HEK293 (cell line): ENCODE results near the gene TYROBP.

Source experiments
- CTCF ChIA-PET: fragments of 350-600 bp; formaldehyde crosslinking; extraction: SDS; loops from one replicate; lab custom pipeline; 2021; ENCODE audit warnings: antibody characterized with exemption; lab: Yijun Ruan, JAX
- POLR2A ChIA-PET: fragments of 300-600 bp; formaldehyde crosslinking; extraction: SDS; loops from one replicate; lab custom pipeline; 2020; ENCODE audit warnings: antibody characterized with exemption, inconsistent platforms; lab: Yijun Ruan, JAX
- H3K27ac ChIP-seq: fragments of 200-500 bp; sonication (Bioruptor generic); 2 replicates; pipeline ENCODE4 v1.5.1; 2014; ENCODE audit warnings: low read depth, low read length, control low read depth, inconsistent platforms; ENCODE audit errors: extremely low read depth
- H3K36me3 ChIP-seq, 2 experiments: fragments of 200-500 bp in 1 of 2; sonication (Bioruptor generic) in 1 of 2; 1 replicate in 1 of 2; 2 replicates in 1 of 2; pipeline ENCODE4 v1.5.1; 2014 to 2017; ENCODE audit warnings: inconsistent platforms in 2 of 2, low read length in 2 of 2; ENCODE audit not compliant: control insufficient read depth in 2 of 2, insufficient read depth in 1 of 2
- H3K4me1 ChIP-seq: fragments of 200-500 bp; sonication (Bioruptor generic); 2 replicates; pipeline ENCODE4 v1.5.1; 2014; ENCODE audit warnings: mild to moderate bottlenecking, low read length, inconsistent platforms; ENCODE audit not compliant: control insufficient read depth, insufficient read depth
- H3K4me3 ChIP-seq: 2 replicates; pipeline ENCODE4 v1.5.1; 2011; ENCODE audit warnings: low read depth, mild to moderate bottlenecking, control low read depth, low read length, moderate library complexity
- H3K9me3 ChIP-seq: fragments of 200-500 bp; sonication (Bioruptor generic); 2 replicates; pipeline ENCODE4 v1.5.1; 2014; ENCODE audit warnings: low read depth, low read length, inconsistent platforms; ENCODE audit not compliant: control insufficient read depth, insufficient read depth
- CTCF ChIP-seq: fragments of 450-650 bp; formaldehyde crosslinking; IDR thresholded peaks from 2 replicates; pipeline ENCODE4 v1.5.1; 2016; ENCODE audit warnings: missing biosample characterization, missing genetic modification characterization
- MEIS1 ChIP-seq: sonication (generic); formaldehyde crosslinking; IDR thresholded peaks from 2 replicates; pipeline ENCODE4 v1.8.1; 2022; ENCODE audit warnings: missing genetic modification reagents, mild to moderate bottlenecking, borderline replicate concordance
- MYNN ChIP-seq: fragments of 450-650 bp; formaldehyde crosslinking; IDR thresholded peaks from 2 replicates; pipeline ENCODE4 v1.5.1; 2016; ENCODE audit warnings: missing biosample characterization, missing genetic modification characterization, borderline replicate concordance
- ZBTB17 ChIP-seq: fragments of 450-650 bp; formaldehyde crosslinking; IDR thresholded peaks from 2 replicates; pipeline ENCODE4 v1.5.1; 2016; ENCODE audit warnings: missing biosample characterization, missing genetic modification characterization
- ZBTB8A ChIP-seq: fragments of 450-650 bp; formaldehyde crosslinking; IDR thresholded peaks from 2 replicates; pipeline ENCODE4 v1.5.1; 2016; ENCODE audit warnings: missing biosample characterization, missing genetic modification characterization
- ZFHX2 ChIP-seq: fragments of 450-650 bp; formaldehyde crosslinking; conservative IDR thresholded peaks from 2 replicates; pipeline ENCODE4 v1.5.1; 2016; ENCODE audit warnings: missing biosample characterization, missing genetic modification characterization
- ZNF121 ChIP-seq: fragments of 450-650 bp; formaldehyde crosslinking; IDR thresholded peaks from 2 replicates; pipeline ENCODE4 v1.5.1; 2016; ENCODE audit warnings: missing biosample characterization, missing genetic modification characterization
- ZNF133 ChIP-seq: fragments of 450-650 bp; formaldehyde crosslinking; IDR thresholded peaks from 2 replicates; pipeline ENCODE4 v1.5.1; 2016; ENCODE audit warnings: missing biosample characterization, missing genetic modification characterization
- ZNF18 ChIP-seq: fragments of 450-650 bp; formaldehyde crosslinking; IDR thresholded peaks from 2 replicates; pipeline ENCODE4 v1.5.1; 2016; ENCODE audit warnings: missing biosample characterization, missing genetic modification characterization
- ZNF223 ChIP-seq: fragments of 450-650 bp; formaldehyde crosslinking; IDR thresholded peaks from 2 replicates; pipeline ENCODE4 v1.5.1; 2016; ENCODE audit warnings: missing biosample characterization, missing genetic modification characterization
- ZNF274 ChIP-seq, 2 experiments: fragments of 200-500 bp in 1 of 2; fragments of 450-650 bp in 1 of 2; sonication (Bioruptor generic) in 1 of 2; formaldehyde crosslinking in 1 of 2; IDR thresholded peaks; 2 replicates each; pipeline versions ENCODE4 v1.5.1 to v1.6.1; 2014 to 2016; ENCODE audit warnings: borderline replicate concordance in 1 of 2, inconsistent platforms in 1 of 2, low read length in 1 of 2, missing biosample characterization in 1 of 2, missing genetic modification characterization in 1 of 2
- ZNF529 ChIP-seq: fragments of 450-650 bp; formaldehyde crosslinking; IDR thresholded peaks from 2 replicates; pipeline ENCODE4 v1.5.1; 2017; ENCODE audit warnings: missing genetic modification characterization, missing biosample characterization; ENCODE audit not compliant: insufficient replicate concordance
- ZNF610 ChIP-seq: fragments of 450-650 bp; formaldehyde crosslinking; IDR thresholded peaks from 2 replicates; pipeline ENCODE4 v1.5.1; 2016; ENCODE audit warnings: missing biosample characterization, missing genetic modification characterization, borderline replicate concordance
- ZNF658 ChIP-seq: fragments of 450-650 bp; formaldehyde crosslinking; IDR thresholded peaks from 2 replicates; pipeline ENCODE4; 2016; ENCODE audit warnings: missing biosample characterization, missing genetic modification characterization
- TF ChIP-seq, protein P1 (sequence below): fragments of 450-650 bp; formaldehyde crosslinking; IDR thresholded peaks from 2 replicates; pipeline ENCODE4 v1.5.1; 2017; ENCODE audit warnings: missing biosample characterization, mild to moderate bottlenecking, missing genetic modification characterization, moderate library complexity
- TF ChIP-seq, protein P2 (sequence below): fragments of 450-650 bp; formaldehyde crosslinking; IDR thresholded peaks from 2 replicates; pipeline ENCODE4 v1.5.1; 2016; ENCODE audit warnings: missing biosample characterization, missing genetic modification characterization, borderline replicate concordance
- TF ChIP-seq, protein P3 (sequence below): fragments of 450-650 bp; formaldehyde crosslinking; IDR thresholded peaks from 2 replicates; pipeline ENCODE4 v1.5.1; 2017; ENCODE audit warnings: missing biosample characterization, missing genetic modification characterization

The TYROBP gene

DNA sequence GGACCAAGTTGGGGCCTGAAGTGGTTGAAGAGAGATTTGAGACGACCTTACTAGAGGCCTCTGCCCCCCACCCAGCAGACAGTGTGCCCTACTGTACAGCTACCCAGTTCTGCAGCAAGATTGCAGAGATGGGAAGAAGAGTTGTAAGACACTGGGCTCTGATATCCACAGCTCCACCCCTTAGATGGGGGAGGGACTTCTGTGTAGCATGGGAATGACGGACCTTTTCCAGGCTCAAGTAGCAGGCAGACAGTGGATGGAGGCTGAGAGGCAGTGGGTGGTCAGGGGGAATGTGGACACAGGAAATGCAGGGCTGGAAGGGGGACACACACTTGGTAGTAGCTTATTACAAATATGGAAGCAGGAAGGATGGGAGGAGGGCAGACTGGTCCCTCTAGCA, 41.0 kb upstream of the TYROBP start:
- CTCF ChIA-PET: interaction anchor here (0.6 to 2.4 kb wide), 13 partner anchors 8 to 224 kb away, joined by 3 to 10 read pairs (median 4); no protein-coding TSS in a partner anchor

DNA sequence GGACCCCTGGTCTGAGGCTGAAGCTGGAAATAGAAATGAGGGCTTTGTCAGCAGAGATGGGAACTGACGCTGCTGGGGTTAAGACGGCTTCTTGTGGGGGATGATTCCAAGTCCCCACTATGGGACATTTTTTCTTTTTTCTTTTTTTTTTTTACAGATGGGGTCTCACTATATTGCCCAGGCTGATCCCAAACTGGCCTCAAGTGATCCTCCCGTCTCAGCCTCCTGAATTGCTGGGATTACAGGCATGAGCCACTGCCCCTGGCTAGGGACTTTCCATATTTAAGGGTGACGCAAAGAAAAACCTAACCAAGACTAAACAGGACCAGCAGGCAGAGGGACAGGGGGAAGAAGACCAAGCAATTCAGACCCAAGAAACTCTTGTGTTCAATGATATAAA, 38.1 kb upstream of the TYROBP start:
- Histone ChIP-seq H3K36me3 (peaks cover 16 to 19% of the 10 kb centered on the region in 2 experiments; a peak in 2 of 3 replicates), H3K9me3 (no peaks in the 10 kb centered on the region), H3K4me1 (no peaks in the 10 kb centered on the region; the same call in 1 of the 2 replicates), H3K4me3 (no peak overlapping the region), H3K27ac (no peak overlapping the region; the same call in 1 of the 2 replicates)
- TF ChIP-seq ZNF529 (tag by site-specific recombination) (no peak), ZNF18 (no peak), ZNF610 (no peak), ZNF133 (tag by site-specific recombination) (no peak), ZNF121 (tag by site-specific recombination) (peak; percentile 92), ZNF223 (tag by site-specific recombination) (0 out of 2 replicates have a peak, but pooled peaks have one; percentile 12), ZBTB8A (tag by site-specific recombination) (no peak), MEIS1 (CRISPR knock-in tag) (no peak)
- TF ChIP-seq, protein P1, sequence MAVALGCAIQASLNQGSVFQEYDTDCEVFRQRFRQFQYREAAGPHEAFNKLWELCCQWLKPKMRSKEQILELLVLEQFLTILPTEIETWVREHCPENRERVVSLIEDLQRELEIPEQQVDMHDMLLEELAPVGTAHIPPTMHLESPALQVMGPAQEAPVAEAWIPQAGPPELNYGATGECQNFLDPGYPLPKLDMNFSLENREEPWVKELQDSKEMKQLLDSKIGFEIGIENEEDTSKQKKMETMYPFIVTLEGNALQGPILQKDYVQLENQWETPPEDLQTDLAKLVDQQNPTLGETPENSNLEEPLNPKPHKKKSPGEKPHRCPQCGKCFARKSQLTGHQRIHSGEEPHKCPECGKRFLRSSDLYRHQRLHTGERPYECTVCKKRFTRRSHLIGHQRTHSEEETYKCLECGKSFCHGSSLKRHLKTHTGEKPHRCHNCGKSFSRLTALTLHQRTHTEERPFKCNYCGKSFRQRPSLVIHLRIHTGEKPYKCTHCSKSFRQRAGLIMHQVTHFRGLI (tag by site-specific recombination): no peak
- TF ChIP-seq, protein P2, sequence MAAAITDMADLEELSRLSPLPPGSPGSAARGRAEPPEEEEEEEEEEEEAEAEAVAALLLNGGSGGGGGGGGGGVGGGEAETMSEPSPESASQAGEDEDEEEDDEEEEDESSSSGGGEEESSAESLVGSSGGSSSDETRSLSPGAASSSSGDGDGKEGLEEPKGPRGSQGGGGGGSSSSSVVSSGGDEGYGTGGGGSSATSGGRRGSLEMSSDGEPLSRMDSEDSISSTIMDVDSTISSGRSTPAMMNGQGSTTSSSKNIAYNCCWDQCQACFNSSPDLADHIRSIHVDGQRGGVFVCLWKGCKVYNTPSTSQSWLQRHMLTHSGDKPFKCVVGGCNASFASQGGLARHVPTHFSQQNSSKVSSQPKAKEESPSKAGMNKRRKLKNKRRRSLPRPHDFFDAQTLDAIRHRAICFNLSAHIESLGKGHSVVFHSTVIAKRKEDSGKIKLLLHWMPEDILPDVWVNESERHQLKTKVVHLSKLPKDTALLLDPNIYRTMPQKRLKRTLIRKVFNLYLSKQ: no peak
- CTCF ChIA-PET: interaction anchor here (0.6 to 1.3 kb wide), 14 partner anchors 12 to 1119 kb away, joined by 3 to 11 read pairs (median 4); partner anchors contain the start of genes ALKBH6 and LIN37
- POLR2A ChIA-PET: interaction anchor here (1.0 kb wide), 1 partner anchor 201 kb away, joined by 3 read pairs; the partner anchor contains the start of genes PSENEN and U2AF1L4

More for the DNA sequence above, 41.0 kb upstream of the TYROBP start:
- POLR2A ChIA-PET: interaction anchor here (0.6 to 1.0 kb wide), 3 partner anchors 12 to 79 kb away, joined by 3 to 4 read pairs (median 3); no protein-coding TSS in a partner anchor
- Histone ChIP-seq H3K4me1 (no peaks in the 10 kb centered on the region), H3K4me3 (no peak overlapping the region), H3K27ac (no peak overlapping the region), H3K9me3 (no peaks in the 10 kb centered on the region), H3K36me3 (peaks cover 3 to 5% of the 10 kb centered on the region in 2 experiments; a peak in 2 of 3 replicates)
- TF ChIP-seq CTCF: no peak
- peak; percentile 40 for TF ChIP-seq ZFHX2 (tag by site-specific recombination)
- TF ChIP-seq ZNF274 (IDR thresholded peaks at IDR 0.05; ENCODE audit: low read length): no peak
- TF ChIP-seq ZNF274 (tag by site-specific recombination; IDR thresholded peaks at IDR 0.05; ENCODE audit: borderline replicate concordance): no peak
- TF ChIP-seq, protein P3, sequence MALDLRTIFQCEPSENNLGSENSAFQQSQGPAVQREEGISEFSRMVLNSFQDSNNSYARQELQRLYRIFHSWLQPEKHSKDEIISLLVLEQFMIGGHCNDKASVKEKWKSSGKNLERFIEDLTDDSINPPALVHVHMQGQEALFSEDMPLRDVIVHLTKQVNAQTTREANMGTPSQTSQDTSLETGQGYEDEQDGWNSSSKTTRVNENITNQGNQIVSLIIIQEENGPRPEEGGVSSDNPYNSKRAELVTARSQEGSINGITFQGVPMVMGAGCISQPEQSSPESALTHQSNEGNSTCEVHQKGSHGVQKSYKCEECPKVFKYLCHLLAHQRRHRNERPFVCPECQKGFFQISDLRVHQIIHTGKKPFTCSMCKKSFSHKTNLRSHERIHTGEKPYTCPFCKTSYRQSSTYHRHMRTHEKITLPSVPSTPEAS (tag by site-specific recombination): no peak
- no peak for TF ChIP-seq MYNN (tag by site-specific recombination)
- TF ChIP-seq ZBTB17 (tag by site-specific recombination): 0 out of 2 replicates have a peak, but pooled peaks have one; percentile 15
- no peak for TF ChIP-seq ZNF658 (tag by site-specific recombination)
